Left lung (tissue), 10 donors: ENCODE data around the gene ASTN2. TPM values are rescaled to one million over a fixed set of nuclear protein-coding genes. Genes with fewer than 3 reads are reported as not detected.

ENCODE experiments used
- ATAC-seq: fragments of 200-7000 bp; cut with Tn5 transposase; one replicate; pipeline ENCODE4 v1.9.1; 2020; ENCODE audit warnings: moderate library complexity
- DNase-seq, 4 donors: peaks; one replicate each; pipeline ENCODE4 v3.0.0-alpha.2; 2013 to 2020
- H3K27ac ChIP-seq, 2 donors: fragments of 200-600 bp; sonication (generic) in 1 of 2; one replicate each; pipeline versions ENCODE4 v1.5.0 to v1.8.0; 2020 to 2021
- H3K27me3 ChIP-seq, 2 donors: fragments of 200-600 bp; sonication (generic) in 1 of 2; one replicate each; pipeline versions ENCODE4 v1.5.0 to v1.8.0; 2020 to 2021
- H3K36me3 ChIP-seq, 2 donors: fragments of 200-600 bp; sonication (generic) in 1 of 2; one replicate each; pipeline versions ENCODE4 v1.5.0 to v1.8.0; 2020 to 2021
- H3K4me1 ChIP-seq, 2 donors: fragments of 200-600 bp; one replicate each; pipeline ENCODE4 v1.8.0; 2021
- H3K4me3 ChIP-seq, 2 donors: fragments of 200-600 bp; sonication (generic) in 1 of 2; one replicate each; pipeline versions ENCODE4 v1.5.0 to v1.8.0; 2020 to 2021; ENCODE audit warnings: mild to moderate bottlenecking in 1 of 2
- H3K9me3 ChIP-seq, 2 donors: fragments of 200-600 bp; sonication (generic) in 1 of 2; one replicate each; pipeline versions ENCODE4 v1.5.0 to v1.8.0; 2020 to 2021
- intact Hi-C, 2 donors: fragments of 100-400 bp; cut with DNase I; formaldehyde crosslinking; loops; one replicate each; pipeline versions ENCODE4 v1.11.2 to v1.14.2; 2022
- polyA plus RNA-seq, 6 donors: library from polyadenylated mRNA; unstranded; fragments of 120-200 nt; gene quantifications; one replicate each; pipeline ENCODE4 v1.2.1, GENCODE V29; 2013; ENCODE audit not compliant: insufficient read length in 6 of 6
- total RNA-seq, 2 donors: library from RNA; stranded (reverse); fragmentation: NEBNext Ultra II Directional; extraction: Animal tissue kit (Norgen Biotek cat#: 25700); gene quantifications; one replicate each; pipeline ENCODE4 v1.2.1, GENCODE V29; 2021
- TF ChIP-seq, protein P1 (sequence below), 2 donors: fragments of 200-600 bp; sonication (generic) in 1 of 2; IDR thresholded peaks; one replicate each; pipeline versions ENCODE4 v1.5.0 to v1.8.0; 2021; ENCODE audit warnings: antibody characterized with exemption in 2 of 2
- donor health status: DM: no; HTN: yes; CAD: no.
- donor health status: DM: no; HTN: no; CAD: no.

The ASTN2 gene
- total and polyA plus RNA-seq, 8 donors = 3.1 to 5.5 (median 4.5) TPM

DNA sequence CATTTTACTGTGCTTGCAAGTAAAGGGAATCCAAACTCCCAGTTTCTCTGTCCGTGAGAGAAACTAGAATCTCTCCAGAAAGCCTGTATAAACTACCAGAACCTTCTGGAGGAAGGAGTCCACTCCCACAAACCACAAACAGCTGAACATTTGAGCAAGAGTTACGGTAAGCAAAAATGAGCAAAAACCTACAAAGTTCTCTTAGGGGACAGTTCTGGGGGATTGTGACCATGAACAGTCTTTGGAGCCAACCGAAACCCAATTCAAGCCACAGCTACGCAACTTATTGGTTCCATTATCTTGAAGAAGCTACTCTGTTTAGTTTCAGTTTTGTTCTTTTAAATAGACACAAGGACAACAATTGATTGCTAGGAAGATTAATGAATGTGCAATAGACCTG, 330.6 kb downstream of the ASTN2 start:
- intact Hi-C loops = no loop called here
- ATAC-seq (no peak), DNase-seq (no peak)
- Histone ChIP-seq H3K36me3 (no peaks in the 10 kb centered on the region), H3K27me3 (no peaks in the 10 kb centered on the region), H3K4me3 (no peak overlapping the region), H3K27ac (no peak overlapping the region), H3K9me3 (no peaks in the 10 kb centered on the region), H3K4me1 (no peaks in the 10 kb centered on the region)
- TF ChIP-seq, protein P1, sequence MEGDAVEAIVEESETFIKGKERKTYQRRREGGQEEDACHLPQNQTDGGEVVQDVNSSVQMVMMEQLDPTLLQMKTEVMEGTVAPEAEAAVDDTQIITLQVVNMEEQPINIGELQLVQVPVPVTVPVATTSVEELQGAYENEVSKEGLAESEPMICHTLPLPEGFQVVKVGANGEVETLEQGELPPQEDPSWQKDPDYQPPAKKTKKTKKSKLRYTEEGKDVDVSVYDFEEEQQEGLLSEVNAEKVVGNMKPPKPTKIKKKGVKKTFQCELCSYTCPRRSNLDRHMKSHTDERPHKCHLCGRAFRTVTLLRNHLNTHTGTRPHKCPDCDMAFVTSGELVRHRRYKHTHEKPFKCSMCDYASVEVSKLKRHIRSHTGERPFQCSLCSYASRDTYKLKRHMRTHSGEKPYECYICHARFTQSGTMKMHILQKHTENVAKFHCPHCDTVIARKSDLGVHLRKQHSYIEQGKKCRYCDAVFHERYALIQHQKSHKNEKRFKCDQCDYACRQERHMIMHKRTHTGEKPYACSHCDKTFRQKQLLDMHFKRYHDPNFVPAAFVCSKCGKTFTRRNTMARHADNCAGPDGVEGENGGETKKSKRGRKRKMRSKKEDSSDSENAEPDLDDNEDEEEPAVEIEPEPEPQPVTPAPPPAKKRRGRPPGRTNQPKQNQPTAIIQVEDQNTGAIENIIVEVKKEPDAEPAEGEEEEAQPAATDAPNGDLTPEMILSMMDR (IDR thresholded peaks at IDR 0.05) = no peak

DNA sequence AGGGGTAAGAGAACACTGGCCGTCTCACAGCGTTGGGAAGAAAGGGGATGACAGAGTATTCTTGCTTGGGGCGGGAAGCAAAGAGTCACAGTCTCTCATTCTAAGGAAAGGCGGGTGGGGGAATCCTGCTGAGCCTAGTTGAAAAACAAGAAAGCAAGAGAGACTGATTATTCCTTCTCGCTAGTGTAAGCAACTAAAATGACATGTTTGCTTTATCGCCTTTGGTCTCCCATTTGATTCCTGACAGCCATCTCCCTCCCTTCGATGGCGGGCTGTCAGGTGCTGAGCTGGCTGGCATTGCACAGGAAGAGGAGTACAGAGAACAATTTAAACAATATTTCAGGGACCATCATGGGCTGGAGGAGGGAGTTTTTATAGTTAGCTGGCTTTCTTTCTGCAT, 331.3 kb downstream of the ASTN2 start:
- intact Hi-C loops = no loop called here
- H3K4me1 ChIP-seq = no peaks in the 10 kb centered on the region
- no peak for DNase-seq
- ATAC-seq = no peak
- TF ChIP-seq, protein P1 (IDR thresholded peaks at IDR 0.05) = no peak
- no peaks in the 10 kb centered on the region for H3K9me3 ChIP-seq
- H3K27ac ChIP-seq = no peak overlapping the region
- H3K27me3 ChIP-seq = no peaks in the 10 kb centered on the region
- H3K36me3 ChIP-seq = no peaks in the 10 kb centered on the region
- H3K4me3 ChIP-seq = no peak overlapping the region

DNA sequence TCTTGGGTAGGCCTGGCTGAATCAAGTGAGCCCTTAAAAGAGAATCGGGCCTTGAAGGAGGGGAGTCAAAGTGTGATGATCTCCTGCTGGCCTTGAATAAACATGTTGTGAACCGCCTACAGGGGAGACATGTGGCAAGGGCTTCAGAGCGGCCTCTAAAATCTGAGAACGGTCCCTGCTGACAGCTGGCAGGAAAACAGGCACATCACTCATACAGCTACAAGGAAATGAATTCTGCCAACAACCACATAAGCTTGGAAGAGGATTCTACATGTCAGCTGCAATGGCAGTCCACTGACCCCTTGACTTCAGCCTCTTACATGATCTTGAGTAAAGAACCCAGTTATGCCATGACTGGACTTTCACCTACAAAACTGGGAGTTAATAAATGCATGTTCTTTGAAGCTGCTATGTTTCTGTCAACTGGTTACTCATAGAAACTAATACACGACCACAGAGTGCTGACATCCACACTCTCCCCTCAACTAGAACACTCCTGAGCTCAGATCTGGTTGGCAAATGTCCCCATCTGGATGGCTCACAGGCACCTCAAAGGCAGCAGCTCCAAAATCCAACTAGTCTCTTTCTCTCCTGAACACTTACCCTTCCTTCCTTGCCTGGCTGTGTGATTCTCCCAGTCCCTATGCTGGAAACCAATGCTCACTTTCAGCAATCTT, 333.1 kb downstream of the ASTN2 start:
- no peak for ATAC-seq
- Histone ChIP-seq H3K9me3 (no peaks in the 10 kb centered on the region), H3K27ac (no peak overlapping the region), H3K4me1 (no peaks in the 10 kb centered on the region), H3K36me3 (no peaks in the 10 kb centered on the region), H3K4me3 (no peak overlapping the region), H3K27me3 (no peaks in the 10 kb centered on the region)
- DNase-seq = no peak
- TF ChIP-seq, protein P1 (IDR thresholded peaks at IDR 0.05) = no peak
- intact Hi-C loops = no loop called here

DNA sequence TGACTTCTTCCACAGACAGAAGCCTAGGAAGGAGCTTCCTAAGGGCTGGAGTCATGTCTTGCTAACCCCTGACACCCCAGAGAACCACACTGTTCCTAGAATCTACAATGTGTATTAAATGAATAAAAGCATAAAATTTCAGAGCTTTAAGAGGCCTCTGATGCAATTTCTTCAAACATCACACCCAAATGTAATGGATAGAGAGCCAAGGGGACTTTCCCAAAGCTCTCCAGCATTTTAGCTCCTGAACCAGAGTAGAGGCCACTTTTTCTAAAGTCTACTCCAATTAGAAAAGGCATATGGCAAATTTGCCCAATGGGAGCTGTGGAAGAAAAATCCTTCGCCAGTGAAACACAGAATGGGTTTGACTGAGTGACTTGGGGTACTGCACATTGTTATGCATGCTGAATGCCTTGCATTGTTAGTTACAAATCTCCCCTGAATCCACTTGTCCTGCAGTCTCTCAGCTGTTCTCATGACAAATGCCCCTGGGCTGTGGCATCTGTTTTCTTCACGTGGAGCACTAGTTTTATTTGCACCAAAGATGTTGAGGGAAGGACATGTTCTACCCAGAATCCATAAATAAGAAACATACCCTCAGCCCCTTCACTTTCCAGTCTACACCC, 334.0 kb downstream of the ASTN2 start:
- TF ChIP-seq, protein P1 (IDR thresholded peaks at IDR 0.05) = no peak
- DNase-seq (no peak), ATAC-seq (no peak)
- Histone ChIP-seq H3K27ac (no peak overlapping the region), H3K9me3 (no peaks in the 10 kb centered on the region), H3K36me3 (no peaks in the 10 kb centered on the region), H3K27me3 (no peaks in the 10 kb centered on the region), H3K4me3 (no peak overlapping the region), H3K4me1 (no peaks in the 10 kb centered on the region)
- intact Hi-C loops = no loop called here

DNA sequence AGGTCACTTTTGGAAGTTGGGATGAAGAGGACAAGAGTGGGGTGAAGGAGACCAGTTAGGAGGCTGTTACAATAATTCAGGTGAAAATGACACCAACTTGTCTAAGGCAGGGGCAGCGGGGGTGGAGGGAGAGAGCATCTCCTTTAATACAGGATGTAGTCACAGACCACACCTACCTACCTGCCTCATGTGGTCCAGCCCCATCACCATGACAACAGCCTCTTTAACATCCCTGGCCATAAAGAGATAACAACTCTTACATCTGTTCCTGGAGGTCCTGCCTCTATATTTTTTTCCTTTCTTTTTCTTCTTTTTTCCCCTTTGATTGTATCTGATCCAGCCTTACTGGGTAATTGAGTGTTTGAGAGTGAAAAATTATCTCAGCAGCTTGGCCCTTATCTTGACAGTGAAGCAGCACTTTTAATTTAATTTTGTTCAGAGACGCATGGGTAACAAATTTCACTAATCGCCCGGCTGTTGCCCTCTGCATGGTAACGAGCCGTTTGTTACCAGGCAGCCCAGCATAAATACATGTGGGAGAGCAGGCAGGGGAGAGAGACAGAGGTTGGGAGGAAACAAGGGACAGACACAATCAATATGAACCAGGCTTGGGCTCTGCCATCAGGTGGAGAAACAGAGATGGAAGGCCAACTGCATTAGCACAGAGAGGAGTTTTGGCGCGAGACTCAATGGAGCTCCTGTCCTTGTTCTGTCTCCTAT, 338.1 kb downstream of the ASTN2 start:
- TF ChIP-seq, protein P1 (IDR thresholded peaks at IDR 0.05) = no peak
- DNase-seq (no peak), ATAC-seq (no peak)
- Histone ChIP-seq H3K36me3 (no peaks in the 10 kb centered on the region), H3K4me1 (no peaks in the 10 kb centered on the region), H3K27ac (no peak overlapping the region), H3K9me3 (no peaks in the 10 kb centered on the region), H3K4me3 (no peak overlapping the region), H3K27me3 (no peaks in the 10 kb centered on the region)
- intact Hi-C loops = no loop called here
